Measurements from ENCODE around the gene RBM26.

RBM26 gene

GRCh38 chr13:79312340-79312855 lies 93.7 kb downstream of the RBM26 start:
- TF ChIP-seq, protein P1, sequence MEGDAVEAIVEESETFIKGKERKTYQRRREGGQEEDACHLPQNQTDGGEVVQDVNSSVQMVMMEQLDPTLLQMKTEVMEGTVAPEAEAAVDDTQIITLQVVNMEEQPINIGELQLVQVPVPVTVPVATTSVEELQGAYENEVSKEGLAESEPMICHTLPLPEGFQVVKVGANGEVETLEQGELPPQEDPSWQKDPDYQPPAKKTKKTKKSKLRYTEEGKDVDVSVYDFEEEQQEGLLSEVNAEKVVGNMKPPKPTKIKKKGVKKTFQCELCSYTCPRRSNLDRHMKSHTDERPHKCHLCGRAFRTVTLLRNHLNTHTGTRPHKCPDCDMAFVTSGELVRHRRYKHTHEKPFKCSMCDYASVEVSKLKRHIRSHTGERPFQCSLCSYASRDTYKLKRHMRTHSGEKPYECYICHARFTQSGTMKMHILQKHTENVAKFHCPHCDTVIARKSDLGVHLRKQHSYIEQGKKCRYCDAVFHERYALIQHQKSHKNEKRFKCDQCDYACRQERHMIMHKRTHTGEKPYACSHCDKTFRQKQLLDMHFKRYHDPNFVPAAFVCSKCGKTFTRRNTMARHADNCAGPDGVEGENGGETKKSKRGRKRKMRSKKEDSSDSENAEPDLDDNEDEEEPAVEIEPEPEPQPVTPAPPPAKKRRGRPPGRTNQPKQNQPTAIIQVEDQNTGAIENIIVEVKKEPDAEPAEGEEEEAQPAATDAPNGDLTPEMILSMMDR (IDR thresholded peaks at IDR 0.05; ENCODE audit: low read depth, low read length), result no peak

DNA sequence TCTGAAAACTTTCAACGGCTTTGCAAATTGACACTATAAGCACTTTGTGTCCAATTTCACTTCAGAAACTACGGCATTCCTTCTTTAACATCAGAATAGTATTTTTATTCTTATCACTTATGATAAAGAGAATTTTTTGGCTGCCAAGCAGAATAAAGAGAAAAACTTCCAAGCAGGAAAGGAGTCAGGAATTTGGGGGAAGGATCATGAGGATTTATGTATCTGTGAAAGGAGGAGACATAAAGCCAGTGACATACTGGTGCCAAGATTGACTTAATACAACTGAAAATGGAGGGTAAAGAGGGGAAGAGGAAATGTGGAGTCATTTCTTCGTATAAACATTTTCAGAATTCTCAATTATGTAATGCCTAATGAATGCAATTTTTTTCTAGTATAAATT lies 94.7 kb downstream of the RBM26 start:
- DNase-seq (ENCODE audit: extremely low read depth, low read depth), result no peak
- TF ChIP-seq, protein P1 (IDR thresholded peaks at IDR 0.05; ENCODE audit: low read depth, low read length), result no peak

More at GRCh38 chr13:79312340-79312855, 93.7 kb downstream of the RBM26 start:
- DNase-seq (ENCODE audit: extremely low read depth, low read depth), result no peak

DNA sequence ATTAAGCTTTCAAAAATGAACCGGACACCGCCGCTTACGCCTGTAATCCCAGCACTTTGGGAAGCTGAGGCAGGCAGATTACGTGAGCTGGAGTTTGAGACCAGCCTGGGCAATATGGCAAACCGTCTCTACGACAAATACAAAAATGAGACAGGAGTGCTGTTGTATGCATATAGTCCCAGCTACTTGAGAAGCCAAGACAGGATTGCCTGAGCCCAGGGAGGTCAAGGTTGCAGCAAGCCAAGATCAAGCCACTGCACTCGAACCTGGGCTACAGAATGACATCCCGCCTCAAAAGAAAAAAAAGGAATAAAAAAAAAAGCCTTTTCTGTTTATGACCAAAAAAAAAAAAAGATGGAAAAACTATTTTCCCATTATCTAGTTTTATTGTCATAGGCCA lies 96.4 kb downstream of the RBM26 start:
- no peak for DNase-seq (ENCODE audit: extremely low read depth, low read depth)
- TF ChIP-seq, protein P1 (IDR thresholded peaks at IDR 0.05; ENCODE audit: low read depth, low read length), result no peak

DNA sequence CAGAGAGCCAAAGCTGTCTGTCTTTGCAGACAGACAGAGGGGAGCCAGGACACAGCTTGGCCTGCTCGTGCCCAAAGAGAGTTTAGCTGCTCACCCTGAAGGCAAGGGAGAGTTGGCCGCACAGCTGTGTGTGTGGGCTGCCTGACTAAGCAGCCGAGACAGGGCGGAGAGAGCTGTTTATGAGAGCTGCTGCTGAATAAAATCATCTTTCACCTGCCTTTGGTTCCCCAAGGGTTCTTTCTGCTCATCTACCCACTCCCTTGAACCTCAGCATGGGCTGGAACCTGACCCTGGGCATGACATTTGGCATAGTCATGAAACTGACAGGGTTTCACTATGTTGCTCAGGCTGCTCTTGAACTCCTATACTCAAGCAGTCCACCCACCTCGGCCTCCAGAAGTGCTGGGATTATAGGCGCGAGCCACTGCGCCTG lies 98.2 kb downstream of the RBM26 start:
- TF ChIP-seq, protein P1 (IDR thresholded peaks at IDR 0.05; ENCODE audit: low read depth, low read length), result no peak
- DNase-seq (ENCODE audit: extremely low read depth, low read depth), result no peak

DNA sequence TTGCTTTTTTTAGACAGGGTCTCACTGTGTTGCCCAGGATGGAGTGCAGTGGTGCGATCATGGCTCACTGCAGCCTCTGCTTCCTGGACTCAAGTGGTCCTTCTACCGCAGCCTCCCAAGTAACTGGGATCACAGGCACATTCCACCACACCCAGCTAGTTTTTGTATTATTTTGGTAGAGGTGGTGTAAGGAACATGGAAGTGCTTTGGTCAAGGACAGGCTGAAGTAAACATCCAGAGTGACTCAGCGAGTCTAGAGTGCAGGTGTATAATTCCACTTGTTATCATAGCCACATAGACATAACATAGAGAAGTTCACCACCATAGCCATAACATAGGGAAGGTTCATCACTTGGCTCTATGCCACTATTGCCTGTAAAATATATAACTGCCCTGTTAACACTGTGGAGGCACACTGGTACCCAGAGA lies 98.6 kb downstream of the RBM26 start:
- no peak for DNase-seq (ENCODE audit: extremely low read depth, low read depth)
- TF ChIP-seq, protein P1 (IDR thresholded peaks at IDR 0.05; ENCODE audit: low read depth, low read length), result no peak

DNA sequence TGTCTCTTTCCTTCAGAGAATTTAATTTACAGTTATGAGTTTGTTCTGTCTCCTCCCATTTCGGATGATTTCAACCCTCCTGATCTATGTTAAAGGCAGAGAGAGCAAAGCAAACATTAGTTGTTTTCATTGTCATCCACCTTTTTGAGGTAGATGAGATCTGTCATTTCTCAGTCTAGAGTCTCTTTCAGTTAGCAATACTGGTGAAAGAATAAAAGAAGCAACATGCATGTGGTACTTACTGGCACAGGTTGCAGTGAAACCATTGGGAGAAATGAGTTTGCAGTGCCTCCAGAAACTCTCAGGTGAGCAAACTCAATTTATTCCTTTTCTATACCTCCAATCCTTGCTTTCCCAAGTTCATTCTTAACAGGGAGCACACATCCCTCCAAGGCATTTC lies 99.4 kb downstream of the RBM26 start:
- no peak for DNase-seq (ENCODE audit: extremely low read depth, low read depth)
- TF ChIP-seq, protein P1 (IDR thresholded peaks at IDR 0.05; ENCODE audit: low read depth, low read length), result no peak

- DNase-seq (ENCODE audit: extremely low read depth, low read depth), result no peak
- TF ChIP-seq, protein P1 (IDR thresholded peaks at IDR 0.05; ENCODE audit: low read depth, low read length), result no peak
These were observed 108.9 kb downstream of the RBM26 start for GRCh38 chr13:79297128-79297527.

All from AG09319 (cell line).